Subcutaneous abdominal adipose tissue (tissue), 5 donors: Measurements from ENCODE around the gene P4HA2.

ENCODE experiments used
- H3K27ac ChIP-seq: one replicate; pipeline ENCODE4 v1.7.0; 2013; ENCODE audit warnings: low read depth, mild to moderate bottlenecking, inconsistent platforms, low read length, moderate library complexity
- H3K27me3 ChIP-seq, 5 donors: one replicate each; pipeline ENCODE4 v1.7.0; 2013; ENCODE audit warnings: low read length in 5 of 5, inconsistent platforms in 1 of 5; ENCODE audit not compliant: control insufficient read depth in 5 of 5, insufficient read depth in 4 of 5
- H3K36me3 ChIP-seq, 5 donors: one replicate each; pipeline ENCODE4 v1.7.0; 2013; ENCODE audit warnings: low read length in 5 of 5; ENCODE audit not compliant: control insufficient read depth in 5 of 5, insufficient read depth in 5 of 5
- H3K4me1 ChIP-seq, 5 donors: one replicate each; pipeline ENCODE4 v1.7.0; 2013; ENCODE audit warnings: low read length in 5 of 5, mild to moderate bottlenecking in 3 of 5, moderate library complexity in 1 of 5; ENCODE audit not compliant: control insufficient read depth in 5 of 5, insufficient read depth in 5 of 5
- H3K4me3 ChIP-seq, 5 donors: one replicate each; pipeline ENCODE4 v1.7.0; 2013; ENCODE audit warnings: low read length in 5 of 5, low read depth in 1 of 5
- H3K9ac ChIP-seq, 5 donors: one replicate each; pipeline ENCODE4 v1.7.0; 2013; ENCODE audit warnings: low read length in 5 of 5, mild to moderate bottlenecking in 4 of 5, moderate library complexity in 3 of 5
- H3K9me3 ChIP-seq, 5 donors: one replicate each; pipeline ENCODE4 v1.7.0; 2013; ENCODE audit warnings: low read length in 5 of 5; ENCODE audit not compliant: control insufficient read depth in 5 of 5
- donor health status: healthy.
- donor health status: healthy.
- donor health status: healthy.
- donor health status: healthy.
- donor health status: healthy.

Gene P4HA2

GRCh38 chr5:132227485-132228240 is at the start of gene P4HA2:
Gene P4HA2, minus strand, starts transcription at chr5:132227853. Its CDS starts 9,227 bp downstream, at chr5:132218626.
- Histone ChIP-seq H3K27ac (peak within 1 kb of the TSS; percentile 67), H3K9ac (peak within 1 kb of the TSS; percentile 51 to 90 (median 63)), H3K4me1 (peaks cover 15 to 42% (median 29%) of the 10 kb centered on the region in 5 donors), H3K9me3 (peaks cover 0 to 2% (median 0%) of the 10 kb centered on the region in 5 donors), H3K4me3 (peak within 1 kb of the TSS; percentile 65 to 77 (median 69)), H3K27me3 (peaks cover 0 to 3% (median 0%) of the 10 kb centered on the region in 5 donors), H3K36me3 (no peaks in the 10 kb centered on the region)

GRCh38 chr5:132277256-132277655 is 49.6 kb upstream of the P4HA2 start:
- Histone ChIP-seq H3K4me1 (peaks cover 0 to 8% (median 6%) of the 10 kb centered on the region in 5 donors), H3K4me3 (no peak overlapping the region), H3K27ac (no peak overlapping the region), H3K36me3 (peaks cover 0 to 1% (median under 1%) of the 10 kb centered on the region in 5 donors), H3K27me3 (peaks cover 0 to 10% (median 0%) of the 10 kb centered on the region in 5 donors), H3K9ac (no peak overlapping the region), H3K9me3 (no peaks in the 10 kb centered on the region)

GRCh38 chr5:132275367-132276220 is 47.9 kb upstream of the P4HA2 start:
- Histone ChIP-seq H3K36me3 (peaks cover 0 to 15% (median 6%) of the 10 kb centered on the region in 5 donors), H3K4me3 (no peak overlapping the region), H3K27me3 (peaks cover 0 to 10% (median 0%) of the 10 kb centered on the region in 5 donors), H3K4me1 (peaks cover 0 to 8% (median 6%) of the 10 kb centered on the region in 5 donors), H3K27ac (no peak overlapping the region), H3K9me3 (no peaks in the 10 kb centered on the region), H3K9ac (no peak overlapping the region)

- Histone ChIP-seq H3K27me3 (peaks cover 0 to 10% (median 0%) of the 10 kb centered on the region in 5 donors), H3K4me3 (no peak overlapping the region), H3K27ac (no peak overlapping the region), H3K36me3 (peaks cover 0 to 18% (median 6%) of the 10 kb centered on the region in 5 donors), H3K4me1 (peaks cover 0 to 13% (median 6%) of the 10 kb centered on the region in 5 donors), H3K9ac (no peak overlapping the region), H3K9me3 (no peaks in the 10 kb centered on the region)
These were observed 46.6 kb upstream of the P4HA2 start for GRCh38 chr5:132274050-132274792.

- Histone ChIP-seq H3K36me3 (peaks cover 0 to 18% (median 6%) of the 10 kb centered on the region in 5 donors), H3K4me1 (peaks cover 0 to 16% (median 6%) of the 10 kb centered on the region in 5 donors), H3K27me3 (peaks cover 0 to 10% (median 0%) of the 10 kb centered on the region in 5 donors), H3K27ac (no peak overlapping the region), H3K4me3 (no peak overlapping the region), H3K9ac (no peak overlapping the region), H3K9me3 (no peaks in the 10 kb centered on the region)
These were observed 46.0 kb upstream of the P4HA2 start for GRCh38 chr5:132273631-132274030.

GRCh38 chr5:132272311-132273210 is 44.9 kb upstream of the P4HA2 start:
- Histone ChIP-seq H3K4me1 (peaks cover 0 to 16% (median 6%) of the 10 kb centered on the region in 5 donors), H3K9me3 (no peaks in the 10 kb centered on the region), H3K36me3 (peaks cover 0 to 18% (median 6%) of the 10 kb centered on the region in 5 donors), H3K27ac (no peak overlapping the region), H3K9ac (peak overlapping the region in 1 of 5 donors; percentile 4), H3K4me3 (peak overlapping the region in 4 of 5 donors; percentile 24 to 51 (median 42)), H3K27me3 (peaks cover 0 to 10% (median 0%) of the 10 kb centered on the region in 5 donors)

- peaks cover 0 to 21% (median 6%) of the 10 kb centered on the region in 5 donors for H3K36me3 ChIP-seq
- peaks cover 0 to 10% (median 0%) of the 10 kb centered on the region in 5 donors for H3K27me3 ChIP-seq
- H3K9ac ChIP-seq, result no peak overlapping the region
- no peak overlapping the region for H3K27ac ChIP-seq
- peaks cover 0 to 16% (median 6%) of the 10 kb centered on the region in 5 donors for H3K4me1 ChIP-seq
- H3K9me3 ChIP-seq, result no peaks in the 10 kb centered on the region
- peak overlapping the region in 1 of 5 donors; percentile 28 for H3K4me3 ChIP-seq
These were observed 43.9 kb upstream of the P4HA2 start for GRCh38 chr5:132271251-132272246.

GRCh38 chr5:132270706-132271105 is 43.1 kb upstream of the P4HA2 start:
- peaks cover 0 to 21% (median 6%) of the 10 kb centered on the region in 5 donors for H3K36me3 ChIP-seq
- no peak overlapping the region for H3K9ac ChIP-seq
- H3K27me3 ChIP-seq, result peaks cover 0 to 10% (median 0%) of the 10 kb centered on the region in 5 donors
- H3K27ac ChIP-seq, result no peak overlapping the region
- no peaks in the 10 kb centered on the region for H3K9me3 ChIP-seq
- H3K4me1 ChIP-seq, result peaks cover 4 to 23% (median 14%) of the 10 kb centered on the region in 5 donors
- H3K4me3 ChIP-seq, result no peak overlapping the region
